Measurements from ENCODE around the gene LRMDA.

Gene LRMDA

DNA sequence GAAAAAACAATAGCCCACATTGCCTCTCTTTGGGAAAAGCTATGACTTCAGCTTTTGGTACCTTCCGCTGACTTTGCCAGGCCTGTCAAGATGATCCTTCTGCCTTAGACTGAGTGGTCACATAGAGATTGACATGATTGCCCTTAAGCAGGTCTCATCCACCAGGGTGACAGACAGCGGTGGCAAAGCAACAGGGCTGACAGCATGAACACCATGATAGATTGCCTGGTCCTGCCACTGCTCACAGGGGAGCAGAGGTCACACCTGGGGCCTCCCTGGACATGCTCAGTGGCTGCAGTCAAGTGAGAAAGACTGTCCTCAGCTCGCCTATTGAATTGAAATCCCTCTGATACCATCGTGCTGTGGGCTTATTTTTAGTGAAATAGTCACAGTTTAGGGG is 1125.9 kb downstream of the LRMDA start:
- no peaks in the 10 kb centered on the region for H3K27me3 ChIP-seq (ENCODE audit: insufficient read depth, low read length, poor library complexity, severe bottlenecking)
- H4K20me1 ChIP-seq (ENCODE audit: insufficient read depth, low read length, poor library complexity, severe bottlenecking) = no peaks in the 10 kb centered on the region
- no peak overlapping the region for H2AFZ ChIP-seq (ENCODE audit: low read length)
- H3F3A ChIP-seq (ENCODE audit: low read depth) = no peaks in the 10 kb centered on the region
- H3K4me3 ChIP-seq (ENCODE audit: low read length, poor library complexity, severe bottlenecking) = no peak overlapping the region
- no peaks in the 10 kb centered on the region for H3K9me3 ChIP-seq (ENCODE audit: insufficient read depth, low read depth, low read length)
- no peak overlapping the region for H3K4me2 ChIP-seq (ENCODE audit: low read depth, low read length, poor library complexity, severe bottlenecking)
- no peaks in the 10 kb centered on the region for H3K79me2 ChIP-seq (ENCODE audit: insufficient read depth, low read length)
- TF ChIP-seq EZH2phosphoT487 (IDR thresholded peaks at IDR 0.05; ENCODE audit: borderline replicate concordance) = no peak
- TF ChIP-seq, protein P1, sequence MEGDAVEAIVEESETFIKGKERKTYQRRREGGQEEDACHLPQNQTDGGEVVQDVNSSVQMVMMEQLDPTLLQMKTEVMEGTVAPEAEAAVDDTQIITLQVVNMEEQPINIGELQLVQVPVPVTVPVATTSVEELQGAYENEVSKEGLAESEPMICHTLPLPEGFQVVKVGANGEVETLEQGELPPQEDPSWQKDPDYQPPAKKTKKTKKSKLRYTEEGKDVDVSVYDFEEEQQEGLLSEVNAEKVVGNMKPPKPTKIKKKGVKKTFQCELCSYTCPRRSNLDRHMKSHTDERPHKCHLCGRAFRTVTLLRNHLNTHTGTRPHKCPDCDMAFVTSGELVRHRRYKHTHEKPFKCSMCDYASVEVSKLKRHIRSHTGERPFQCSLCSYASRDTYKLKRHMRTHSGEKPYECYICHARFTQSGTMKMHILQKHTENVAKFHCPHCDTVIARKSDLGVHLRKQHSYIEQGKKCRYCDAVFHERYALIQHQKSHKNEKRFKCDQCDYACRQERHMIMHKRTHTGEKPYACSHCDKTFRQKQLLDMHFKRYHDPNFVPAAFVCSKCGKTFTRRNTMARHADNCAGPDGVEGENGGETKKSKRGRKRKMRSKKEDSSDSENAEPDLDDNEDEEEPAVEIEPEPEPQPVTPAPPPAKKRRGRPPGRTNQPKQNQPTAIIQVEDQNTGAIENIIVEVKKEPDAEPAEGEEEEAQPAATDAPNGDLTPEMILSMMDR (conservative IDR thresholded peaks at IDR 0.05; ENCODE audit: low read length) = no peak
- no peaks in the 10 kb centered on the region for H3K36me3 ChIP-seq (ENCODE audit: insufficient read depth, low read length)
- H3K4me1 ChIP-seq (ENCODE audit: insufficient read depth, low read length, poor library complexity, severe bottlenecking) = no peaks in the 10 kb centered on the region
- H3K9me2 ChIP-seq (replicated peaks; ENCODE audit: low read depth, low read length) = no peaks in the 10 kb centered on the region
- no peak overlapping the region for H3K9ac ChIP-seq (ENCODE audit: low read depth, low read length, poor library complexity, severe bottlenecking)

DNA sequence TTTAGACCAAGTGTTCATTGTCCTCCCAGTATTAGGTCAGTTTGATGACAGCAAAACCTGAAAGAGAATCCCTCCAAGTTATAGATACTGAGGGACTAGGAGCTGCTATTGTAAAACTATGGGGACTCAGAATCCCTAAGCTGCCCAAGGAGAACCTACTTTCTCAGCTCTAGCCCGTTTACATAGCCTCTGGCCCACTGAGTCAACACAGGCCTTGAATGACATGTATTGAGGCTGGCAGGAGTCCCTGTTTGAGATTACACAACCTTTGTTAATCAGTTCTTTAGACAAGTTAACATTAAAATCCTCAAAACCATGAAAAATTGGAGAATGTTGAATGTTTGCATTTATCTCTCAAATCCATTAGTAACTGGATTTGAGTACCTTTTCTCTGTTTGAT is 1127.2 kb downstream of the LRMDA start:
- H3F3A ChIP-seq (ENCODE audit: low read depth) = no peaks in the 10 kb centered on the region
- no peaks in the 10 kb centered on the region for H3K9me3 ChIP-seq (ENCODE audit: insufficient read depth, low read depth, low read length)
- no peaks in the 10 kb centered on the region for H3K4me1 ChIP-seq (ENCODE audit: insufficient read depth, low read length, poor library complexity, severe bottlenecking)
- H4K20me1 ChIP-seq (ENCODE audit: insufficient read depth, low read length, poor library complexity, severe bottlenecking) = no peaks in the 10 kb centered on the region
- no peak overlapping the region for H3K9ac ChIP-seq (ENCODE audit: low read depth, low read length, poor library complexity, severe bottlenecking)
- no peak overlapping the region for H3K4me3 ChIP-seq (ENCODE audit: low read length, poor library complexity, severe bottlenecking)
- TF ChIP-seq, protein P1 (conservative IDR thresholded peaks at IDR 0.05; ENCODE audit: low read length) = no peak
- TF ChIP-seq EZH2phosphoT487 (IDR thresholded peaks at IDR 0.05; ENCODE audit: borderline replicate concordance) = no peak
- no peak overlapping the region for H2AFZ ChIP-seq (ENCODE audit: low read length)
- no peaks in the 10 kb centered on the region for H3K9me2 ChIP-seq (replicated peaks; ENCODE audit: low read depth, low read length)
- H3K79me2 ChIP-seq (ENCODE audit: insufficient read depth, low read length) = no peaks in the 10 kb centered on the region
- no peak overlapping the region for H3K4me2 ChIP-seq (ENCODE audit: low read depth, low read length, poor library complexity, severe bottlenecking)
- no peaks in the 10 kb centered on the region for H3K36me3 ChIP-seq (ENCODE audit: insufficient read depth, low read length)
- H3K27me3 ChIP-seq (ENCODE audit: insufficient read depth, low read length, poor library complexity, severe bottlenecking) = no peaks in the 10 kb centered on the region

DNA sequence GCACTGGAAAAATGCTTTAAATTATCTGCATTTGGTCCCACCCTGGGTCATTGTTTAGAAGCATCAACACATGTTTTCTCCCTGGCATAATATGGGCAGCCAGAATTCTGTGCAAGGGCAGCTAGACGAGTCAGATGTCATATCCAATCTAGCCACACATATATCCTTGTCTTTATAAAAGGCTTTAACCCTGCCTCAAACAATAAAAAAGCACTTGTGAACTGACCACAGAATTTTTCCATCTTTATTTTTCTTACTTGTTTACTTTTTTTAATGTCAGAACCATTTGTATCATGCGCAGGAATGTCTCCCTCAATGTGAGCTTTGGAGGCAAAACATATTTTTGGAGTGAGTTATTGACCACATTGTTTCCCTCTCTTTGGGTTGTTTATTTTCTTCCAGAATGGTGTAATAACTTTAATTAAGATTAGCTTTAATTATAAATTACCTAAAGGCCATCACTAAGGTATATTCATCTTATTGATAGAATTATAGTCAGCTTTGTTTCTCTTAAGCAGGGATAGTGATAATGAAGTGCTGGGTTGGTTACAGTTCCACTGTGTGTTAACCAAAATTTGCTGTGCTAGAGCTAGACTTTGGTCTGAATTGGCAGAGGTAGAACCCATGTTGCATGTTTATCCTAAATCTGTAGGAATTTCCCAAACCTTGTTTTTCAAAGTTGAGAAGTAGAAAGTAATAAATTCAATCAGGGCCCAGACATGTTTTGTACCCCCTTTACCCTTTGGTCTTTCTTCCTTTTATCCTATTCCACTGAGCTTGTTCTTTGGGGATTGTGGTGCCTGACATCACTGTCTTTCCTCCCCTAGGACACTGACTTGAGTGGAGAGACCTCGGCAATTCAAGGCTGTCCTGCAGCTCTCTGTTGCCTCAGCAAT is 1127.8 kb downstream of the LRMDA start:
- TF ChIP-seq EZH2phosphoT487 (IDR thresholded peaks at IDR 0.05; ENCODE audit: borderline replicate concordance) = no peak
- TF ChIP-seq, protein P1 (conservative IDR thresholded peaks at IDR 0.05; ENCODE audit: low read length) = no peak
- Histone ChIP-seq H3K9me3 (ENCODE audit: insufficient read depth, low read depth, low read length) (no peaks in the 10 kb centered on the region), H3K79me2 (ENCODE audit: insufficient read depth, low read length) (no peaks in the 10 kb centered on the region), H3K36me3 (ENCODE audit: insufficient read depth, low read length) (no peaks in the 10 kb centered on the region), H3K9ac (ENCODE audit: low read depth, low read length, poor library complexity, severe bottlenecking) (no peak overlapping the region), H3F3A (ENCODE audit: low read depth) (no peaks in the 10 kb centered on the region), H3K4me2 (ENCODE audit: low read depth, low read length, poor library complexity, severe bottlenecking) (no peak overlapping the region), H3K27me3 (ENCODE audit: insufficient read depth, low read length, poor library complexity, severe bottlenecking) (no peaks in the 10 kb centered on the region), H3K4me3 (ENCODE audit: low read length, poor library complexity, severe bottlenecking) (no peak overlapping the region), H2AFZ (ENCODE audit: low read length) (no peak overlapping the region), H3K4me1 (ENCODE audit: insufficient read depth, low read length, poor library complexity, severe bottlenecking) (peaks cover 4% of the 10 kb centered on the region), H3K9me2 (replicated peaks; ENCODE audit: low read depth, low read length) (no peaks in the 10 kb centered on the region), H4K20me1 (ENCODE audit: insufficient read depth, low read length, poor library complexity, severe bottlenecking) (no peaks in the 10 kb centered on the region)

Measured in Loucy (cell line).